Astrocyte (in vitro differentiated cells and primary cell): ENCODE results near the gene SLC39A2. TPM values are rescaled to one million over a fixed set of nuclear protein-coding genes. Genes with fewer than 3 reads are reported as not detected.

ENCODE experiments used
- DNase-seq: peaks from one replicate; pipeline ENCODE4 v3.0.0-alpha.2; 2010; ENCODE audit warnings: low read depth
- FAIRE-seq: peaks from 2 replicates; lab custom pipeline; 2011; peaks lifted over from hg19 to GRCh38; lab: Jason Lieb, UNC
- H2AFZ ChIP-seq: 2 replicates; pipeline ENCODE4 v1.6.0; 2012; ENCODE audit warnings: low read depth, low read length, inconsistent platforms
- H3K27ac ChIP-seq: 2 replicates; pipeline ENCODE4 v1.5.1; 2011; ENCODE audit warnings: low read depth, low read length, inconsistent platforms
- H3K27me3 ChIP-seq: 2 replicates; pipeline ENCODE4 v1.6.0; 2011; ENCODE audit warnings: low read length, inconsistent platforms; ENCODE audit not compliant: insufficient read depth
- H3K36me3 ChIP-seq: 2 replicates; pipeline ENCODE4 v1.5.1; 2011; ENCODE audit warnings: low read length, inconsistent platforms; ENCODE audit not compliant: insufficient read depth
- H3K4me1 ChIP-seq: 2 replicates; pipeline ENCODE4 v1.5.1; 2011; ENCODE audit warnings: low read length, inconsistent platforms; ENCODE audit not compliant: insufficient read depth
- H3K4me2 ChIP-seq: 2 replicates; pipeline ENCODE4 v1.6.0; 2012; ENCODE audit warnings: low read length, inconsistent platforms
- H3K4me3 ChIP-seq: 2 replicates; pipeline ENCODE4 v1.5.1; 2011; ENCODE audit warnings: low read depth, mild to moderate bottlenecking, low read length, inconsistent platforms; ENCODE audit not compliant: insufficient read depth
- H3K79me2 ChIP-seq: 2 replicates; pipeline ENCODE4 v1.6.0; 2012; ENCODE audit warnings: mild to moderate bottlenecking, low read length, inconsistent platforms; ENCODE audit not compliant: insufficient read depth
- H3K9ac ChIP-seq: 2 replicates; pipeline ENCODE4 v1.6.0; 2012; ENCODE audit warnings: mild to moderate bottlenecking, low read length, inconsistent platforms
- H3K9me3 ChIP-seq: 2 replicates; pipeline ENCODE4 v1.5.1; 2012; ENCODE audit warnings: low read depth, mild to moderate bottlenecking, low read length, inconsistent platforms; ENCODE audit not compliant: insufficient read depth
- H4K20me1 ChIP-seq: 2 replicates; pipeline ENCODE4 v1.6.0; 2012; ENCODE audit warnings: low read length, inconsistent platforms; ENCODE audit not compliant: insufficient read depth
- H3K27ac Mint-ChIP-seq: one replicate; pipeline ENCODE4 v1.8.0; 2021; ENCODE audit warnings: mild to moderate bottlenecking, mixed read lengths; ENCODE audit not compliant: unreplicated experiment
- H3K27me3 Mint-ChIP-seq: one replicate; pipeline ENCODE4 v1.8.0; 2021; ENCODE audit warnings: low read depth, mixed read lengths; ENCODE audit not compliant: unreplicated experiment
- H3K36me3 Mint-ChIP-seq: one replicate; pipeline ENCODE4 v1.8.0; 2021; ENCODE audit warnings: low read depth, mixed read lengths; ENCODE audit not compliant: unreplicated experiment
- H3K4me1 Mint-ChIP-seq: one replicate; pipeline ENCODE4 v1.8.0; 2021; ENCODE audit warnings: low read depth, mixed read lengths; ENCODE audit not compliant: unreplicated experiment
- H3K4me3 Mint-ChIP-seq: one replicate; pipeline ENCODE4 v1.8.0; 2021; ENCODE audit warnings: mild to moderate bottlenecking, moderate library complexity, mixed read lengths; ENCODE audit not compliant: unreplicated experiment
- H3K9me3 Mint-ChIP-seq: one replicate; pipeline ENCODE4 v1.8.0; 2021; ENCODE audit warnings: mild to moderate bottlenecking, mixed read lengths; ENCODE audit not compliant: unreplicated experiment
- CTCF ChIP-seq: IDR thresholded peaks from 2 replicates; pipeline ENCODE4 v1.5.1; 2011; ENCODE audit warnings: low read depth, mild to moderate bottlenecking, inconsistent platforms, low read length, moderate library complexity; ENCODE audit not compliant: insufficient read depth
- EZH2 ChIP-seq: IDR thresholded peaks from 2 replicates; pipeline ENCODE4 v1.6.1; 2012; ENCODE audit warnings: mild to moderate bottlenecking, low read length, inconsistent platforms; ENCODE audit not compliant: insufficient read depth
- total RNA-seq: library from RNA; stranded (reverse); gene quantifications from 2 replicates; pipeline ENCODE4 v1.2.1, GENCODE V29; 2021

The SLC39A2 gene
- total RNA-seq, 1 donor from 2014 or later = 0.30 TPM

- Mint-ChIP-seq H3K4me3 (peak within 1 kb of the TSS; percentile 97), H3K27me3 (no peaks in the 10 kb centered on the region), H3K36me3 (peaks cover 6% of the 10 kb centered on the region), H3K27ac (peak within 1 kb of the TSS; percentile 78), H3K9me3 (no peaks in the 10 kb centered on the region), H3K4me1 (peaks cover 33% of the 10 kb centered on the region)
- Histone ChIP-seq H3K4me1 (peaks cover 23% of the 10 kb centered on the region), H3K4me3 (peak within 1 kb of the TSS; percentile 90), H3K4me2 (peak within 1 kb of the TSS; percentile 86), H3K36me3 (peaks cover 24% of the 10 kb centered on the region), H3K27ac (peak within 1 kb of the TSS; percentile 72), H3K27me3 (no peaks in the 10 kb centered on the region), H3K9ac (peak within 1 kb of the TSS; percentile 82), H3K79me2 (peaks cover 27% of the 10 kb centered on the region), H2AFZ (peak within 1 kb of the TSS; percentile 91), H3K9me3 (no peaks in the 10 kb centered on the region), H4K20me1 (peaks cover 18% of the 10 kb centered on the region)
- TF ChIP-seq EZH2 (no peak), CTCF (peak; percentile 34)
- FAIRE-seq = no peak
- peak; percentile 97 for DNase-seq
These were observed 9.1 kb upstream of the SLC39A2 start, which contains the start of gene METTL17 for GRCh38 chr14:20989787-20990600. Gene METTL17 (plus strand): TSS chr14:20989980. CDS start chr14:20990003, 23 bp downstream.

- H3K36me3 Mint-ChIP-seq = peaks cover 15% of the 10 kb centered on the region
- peaks cover 36% of the 10 kb centered on the region for H3K36me3 ChIP-seq
- no peaks in the 10 kb centered on the region for H3K9me3 ChIP-seq
- H3K79me2 ChIP-seq = peaks cover 9% of the 10 kb centered on the region
- DNase-seq = no peak
- no peak overlapping the region for H3K27ac ChIP-seq
- H4K20me1 ChIP-seq = peaks cover 10% of the 10 kb centered on the region
- peaks cover 7% of the 10 kb centered on the region for H3K4me1 ChIP-seq
- no peak overlapping the region for H3K4me3 Mint-ChIP-seq
- H3K27ac Mint-ChIP-seq = no peak overlapping the region
- no peak overlapping the region for H2AFZ ChIP-seq
- no peak for TF ChIP-seq CTCF
- TF ChIP-seq EZH2 = no peak
- no peaks in the 10 kb centered on the region for H3K9me3 Mint-ChIP-seq
- no peaks in the 10 kb centered on the region for H3K27me3 Mint-ChIP-seq
- H3K9ac ChIP-seq = no peak overlapping the region
- no peak overlapping the region for H3K4me3 ChIP-seq
- no peak for FAIRE-seq
- H3K4me1 Mint-ChIP-seq = peaks cover 14% of the 10 kb centered on the region
- no peaks in the 10 kb centered on the region for H3K27me3 ChIP-seq
- H3K4me2 ChIP-seq = no peak overlapping the region
These were observed 2.6 kb upstream of the SLC39A2 start for GRCh38 chr14:20996521-20996920.

- no peaks in the 10 kb centered on the region for H3K27me3 ChIP-seq
- FAIRE-seq (no peak), DNase-seq (no peak)
- no peaks in the 10 kb centered on the region for H3K9me3 ChIP-seq
- Mint-ChIP-seq H3K9me3 (no peaks in the 10 kb centered on the region), H3K4me1 (peaks cover 14% of the 10 kb centered on the region), H3K4me3 (no peak overlapping the region), H3K27me3 (no peaks in the 10 kb centered on the region), H3K36me3 (peaks cover 15% of the 10 kb centered on the region), H3K27ac (no peak overlapping the region)
- no peak overlapping the region for H3K9ac ChIP-seq
- TF ChIP-seq CTCF (no peak), EZH2 (no peak)
- no peak overlapping the region for H3K4me3 ChIP-seq
- H2AFZ ChIP-seq = no peak overlapping the region
- H3K4me1 ChIP-seq = peaks cover 7% of the 10 kb centered on the region
- peaks cover 36% of the 10 kb centered on the region for H3K36me3 ChIP-seq
- no peak overlapping the region for H3K4me2 ChIP-seq
- peaks cover 5% of the 10 kb centered on the region for H4K20me1 ChIP-seq
- peaks cover 3% of the 10 kb centered on the region for H3K79me2 ChIP-seq
- no peak overlapping the region for H3K27ac ChIP-seq
These were observed 2.0 kb upstream of the SLC39A2 start for GRCh38 chr14:20997115-20997514.
